Liver (tissue), 3 donors: ENCODE data around the gene MRPS35.

Source experiments
- EGR1 ChIP-seq, 2 donors: IDR thresholded peaks; 2 replicates each; pipeline ENCODE4 v1.6.1; 2016 to 2018; ENCODE audit warnings: antibody characterized with exemption in 2 of 2, low read depth in 2 of 2
- HNF4G ChIP-seq: IDR thresholded peaks from 2 replicates; pipeline ENCODE4 v1.6.1; 2016; ENCODE audit warnings: antibody characterized with exemption
- JUND ChIP-seq, 2 donors: IDR thresholded peaks; 2 replicates each; pipeline ENCODE4 v1.6.1; 2016; ENCODE audit warnings: antibody characterized with exemption in 2 of 2
- NR2F2 ChIP-seq: IDR thresholded peaks from 2 replicates; pipeline ENCODE4 v1.6.1; 2016; ENCODE audit warnings: antibody characterized with exemption
- RAD21 ChIP-seq, 2 donors: IDR thresholded peaks; 2 replicates each; pipeline ENCODE4 v1.6.1; 2016; ENCODE audit warnings: antibody characterized with exemption in 2 of 2, mild to moderate bottlenecking in 2 of 2
- RXRA ChIP-seq, 2 donors: IDR thresholded peaks; 2 replicates each; pipeline ENCODE4 v1.6.1; 2017 to 2018; ENCODE audit warnings: antibody characterized with exemption in 2 of 2, mild to moderate bottlenecking in 1 of 2
- SP1 ChIP-seq: IDR thresholded peaks from 2 replicates; pipeline ENCODE4 v1.6.1; 2018; ENCODE audit warnings: antibody characterized with exemption, mild to moderate bottlenecking
- TAF1 ChIP-seq: conservative IDR thresholded peaks from 2 replicates; pipeline ENCODE4 v1.6.1; 2016; ENCODE audit warnings: antibody characterized with exemption, mild to moderate bottlenecking
- YY1 ChIP-seq: IDR thresholded peaks from 2 replicates; pipeline ENCODE4 v1.6.1; 2016; ENCODE audit warnings: antibody characterized with exemption, mild to moderate bottlenecking
- TF ChIP-seq, protein P1 (sequence below): fragments of 150-350 bp; IDR thresholded peaks from 2 replicates; pipeline ENCODE4 v1.5.1; 2017; ENCODE audit warnings: improper control_type of control experiment, low read depth, low read length; ENCODE audit not compliant: missing input control
- TF ChIP-seq, protein P2 (sequence below): IDR thresholded peaks from 2 replicates; pipeline ENCODE4 v1.6.1; 2016; ENCODE audit warnings: antibody characterized with exemption
- TF ChIP-seq, protein P3 (sequence below): IDR thresholded peaks from 2 replicates; pipeline ENCODE4 v1.6.1; 2016; ENCODE audit warnings: antibody characterized with exemption
- donor health status: healthy.
- donor health status: healthy.

DNA sequence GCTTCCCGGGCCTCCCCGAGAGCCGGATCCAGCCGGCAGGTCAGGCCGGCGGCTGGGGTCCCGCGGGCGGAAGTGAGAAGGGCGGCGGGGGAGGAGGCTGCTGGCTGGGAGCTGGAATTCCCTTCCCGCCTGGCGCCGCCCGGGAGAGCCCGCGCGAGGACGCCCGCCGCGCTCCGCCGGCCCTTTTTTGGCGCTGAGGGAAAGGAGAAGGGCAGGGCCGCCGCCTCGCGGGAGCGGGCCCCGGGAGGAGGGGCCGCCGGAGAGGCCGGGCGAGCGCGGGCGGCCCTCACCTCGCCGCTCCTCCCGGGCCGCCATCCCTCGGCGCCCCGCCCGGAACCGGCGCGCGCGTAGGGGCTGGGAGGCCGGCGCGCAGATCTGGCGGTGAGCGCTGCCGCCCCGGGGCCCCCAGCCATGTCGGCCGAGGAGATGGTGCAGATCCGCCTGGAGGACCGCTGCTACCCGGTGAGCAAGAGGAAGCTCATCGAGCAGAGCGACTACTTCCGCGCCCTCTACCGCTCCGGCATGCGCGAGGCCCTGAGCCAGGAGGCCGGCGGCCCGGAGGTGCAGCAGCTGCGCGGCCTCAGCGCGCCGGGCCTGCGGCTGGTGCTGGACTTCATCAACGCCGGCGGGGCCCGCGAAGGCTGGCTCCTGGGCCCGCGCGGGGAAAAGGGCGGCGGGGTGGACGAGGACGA, 69.4 kb downstream of the MRPS35 start, which contains the start of the genes KLHL42 and MANSC4:
- TF ChIP-seq EGR1 (IDR thresholded peaks at IDR 0.05; ENCODE audit: low read depth in 2 of 2), result no peak
- TF ChIP-seq, protein P1, sequence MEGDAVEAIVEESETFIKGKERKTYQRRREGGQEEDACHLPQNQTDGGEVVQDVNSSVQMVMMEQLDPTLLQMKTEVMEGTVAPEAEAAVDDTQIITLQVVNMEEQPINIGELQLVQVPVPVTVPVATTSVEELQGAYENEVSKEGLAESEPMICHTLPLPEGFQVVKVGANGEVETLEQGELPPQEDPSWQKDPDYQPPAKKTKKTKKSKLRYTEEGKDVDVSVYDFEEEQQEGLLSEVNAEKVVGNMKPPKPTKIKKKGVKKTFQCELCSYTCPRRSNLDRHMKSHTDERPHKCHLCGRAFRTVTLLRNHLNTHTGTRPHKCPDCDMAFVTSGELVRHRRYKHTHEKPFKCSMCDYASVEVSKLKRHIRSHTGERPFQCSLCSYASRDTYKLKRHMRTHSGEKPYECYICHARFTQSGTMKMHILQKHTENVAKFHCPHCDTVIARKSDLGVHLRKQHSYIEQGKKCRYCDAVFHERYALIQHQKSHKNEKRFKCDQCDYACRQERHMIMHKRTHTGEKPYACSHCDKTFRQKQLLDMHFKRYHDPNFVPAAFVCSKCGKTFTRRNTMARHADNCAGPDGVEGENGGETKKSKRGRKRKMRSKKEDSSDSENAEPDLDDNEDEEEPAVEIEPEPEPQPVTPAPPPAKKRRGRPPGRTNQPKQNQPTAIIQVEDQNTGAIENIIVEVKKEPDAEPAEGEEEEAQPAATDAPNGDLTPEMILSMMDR, result peak; percentile 1
- no peak for TF ChIP-seq JUND (IDR thresholded peaks at IDR 0.05)
- TF ChIP-seq TAF1, result no peak
- TF ChIP-seq RAD21 (IDR thresholded peaks at IDR 0.05), result no peak
- TF ChIP-seq RXRA (IDR thresholded peaks at IDR 0.05), result no peak
- no peak for TF ChIP-seq SP1
- TF ChIP-seq, protein P2, sequence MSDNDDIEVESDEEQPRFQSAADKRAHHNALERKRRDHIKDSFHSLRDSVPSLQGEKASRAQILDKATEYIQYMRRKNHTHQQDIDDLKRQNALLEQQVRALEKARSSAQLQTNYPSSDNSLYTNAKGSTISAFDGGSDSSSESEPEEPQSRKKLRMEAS, result no peak
- TF ChIP-seq, protein P3, sequence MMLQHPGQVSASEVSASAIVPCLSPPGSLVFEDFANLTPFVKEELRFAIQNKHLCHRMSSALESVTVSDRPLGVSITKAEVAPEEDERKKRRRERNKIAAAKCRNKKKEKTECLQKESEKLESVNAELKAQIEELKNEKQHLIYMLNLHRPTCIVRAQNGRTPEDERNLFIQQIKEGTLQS, result no peak
- TF ChIP-seq YY1, result no peak
- no peak for TF ChIP-seq HNF4G
- TF ChIP-seq NR2F2, result no peak
